Astrocyte of the cerebellum (primary cell): Measurements from ENCODE around the gene GALT.

Source experiments
- DNase-seq: peaks from one replicate; pipeline ENCODE4 v3.0.0-alpha.2; 2011; ENCODE audit warnings: low read depth
- H3K4me3 ChIP-seq: 2 replicates; pipeline ENCODE4 v1.5.1; 2011; ENCODE audit warnings: mild to moderate bottlenecking, low read depth, low read length, moderate library complexity
- in situ Hi-C: cut with HindIII; loops from 2 replicates; pipeline ENCODE4 v1.10.0; 2017; ENCODE audit warnings: low sequenced_read_pairs
- TF ChIP-seq, protein P1 (sequence below): IDR thresholded peaks from 2 replicates; pipeline ENCODE4 v1.5.1; 2012; ENCODE audit warnings: low read length, low read depth, moderate library complexity, mild to moderate bottlenecking; ENCODE audit errors: missing control alignments

GALT gene

DNA sequence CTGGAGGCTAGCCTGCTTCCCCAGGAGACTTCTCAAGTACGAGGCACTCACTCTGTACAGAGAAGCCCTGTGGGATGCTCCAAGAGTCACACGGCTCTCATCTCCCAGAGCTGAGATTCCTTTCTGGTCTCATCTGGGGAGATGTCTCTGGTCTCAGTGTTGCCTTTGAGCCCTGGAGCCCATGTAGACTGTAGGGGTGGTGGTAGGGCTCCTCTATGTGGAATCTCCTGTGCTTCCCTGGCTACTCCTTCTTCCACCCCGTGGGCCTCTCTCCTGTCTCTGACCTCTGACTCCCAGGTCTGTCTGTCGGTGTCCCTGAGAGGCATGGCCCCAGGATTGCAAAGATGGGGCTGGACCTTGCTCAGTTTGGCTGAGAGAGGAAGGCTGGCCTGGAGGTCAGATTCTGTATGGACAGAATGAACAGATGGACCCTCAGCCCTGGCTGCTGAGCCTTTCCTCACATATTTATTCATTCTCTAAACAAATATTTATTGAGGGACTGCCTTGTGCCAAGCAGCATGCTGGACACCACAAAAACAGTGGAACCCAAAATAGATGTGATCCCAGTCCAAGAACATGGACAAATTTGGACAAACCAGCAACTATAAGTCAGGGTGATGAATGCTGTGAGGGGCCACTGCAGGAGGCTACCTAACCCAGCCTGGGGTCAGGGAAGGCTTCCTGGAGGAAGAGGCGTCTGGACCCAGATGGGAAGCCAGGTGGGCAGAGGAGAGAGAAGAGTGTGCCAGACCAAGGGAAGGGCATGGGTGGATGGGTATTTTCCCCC lies 42.0 kb downstream of the GALT start:
- DNase-seq: no peak
- TF ChIP-seq, protein P1, sequence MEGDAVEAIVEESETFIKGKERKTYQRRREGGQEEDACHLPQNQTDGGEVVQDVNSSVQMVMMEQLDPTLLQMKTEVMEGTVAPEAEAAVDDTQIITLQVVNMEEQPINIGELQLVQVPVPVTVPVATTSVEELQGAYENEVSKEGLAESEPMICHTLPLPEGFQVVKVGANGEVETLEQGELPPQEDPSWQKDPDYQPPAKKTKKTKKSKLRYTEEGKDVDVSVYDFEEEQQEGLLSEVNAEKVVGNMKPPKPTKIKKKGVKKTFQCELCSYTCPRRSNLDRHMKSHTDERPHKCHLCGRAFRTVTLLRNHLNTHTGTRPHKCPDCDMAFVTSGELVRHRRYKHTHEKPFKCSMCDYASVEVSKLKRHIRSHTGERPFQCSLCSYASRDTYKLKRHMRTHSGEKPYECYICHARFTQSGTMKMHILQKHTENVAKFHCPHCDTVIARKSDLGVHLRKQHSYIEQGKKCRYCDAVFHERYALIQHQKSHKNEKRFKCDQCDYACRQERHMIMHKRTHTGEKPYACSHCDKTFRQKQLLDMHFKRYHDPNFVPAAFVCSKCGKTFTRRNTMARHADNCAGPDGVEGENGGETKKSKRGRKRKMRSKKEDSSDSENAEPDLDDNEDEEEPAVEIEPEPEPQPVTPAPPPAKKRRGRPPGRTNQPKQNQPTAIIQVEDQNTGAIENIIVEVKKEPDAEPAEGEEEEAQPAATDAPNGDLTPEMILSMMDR: no peak
- H3K4me3 ChIP-seq: no peak overlapping the region
- in situ Hi-C loops: no loop called here

DNA sequence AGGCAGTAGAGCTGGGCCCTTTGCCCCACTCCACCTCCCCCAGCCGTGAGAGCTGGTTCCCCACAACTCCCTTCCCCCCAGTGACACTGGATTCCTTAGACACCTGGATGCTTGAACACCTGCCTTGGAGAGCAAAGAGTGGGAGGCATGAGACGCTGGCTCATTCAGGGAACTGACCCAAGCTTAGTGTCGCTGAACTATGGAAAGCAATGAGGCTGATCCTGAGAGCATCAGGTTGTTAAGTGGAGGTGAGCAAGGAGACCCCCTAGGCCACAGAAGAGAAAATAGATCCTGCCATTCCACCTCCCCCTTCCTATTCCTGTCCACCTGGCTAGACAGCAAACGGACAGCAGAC lies 42.6 kb downstream of the GALT start:
- H3K4me3 ChIP-seq: no peak overlapping the region
- in situ Hi-C loops: no loop called here
- no peak for DNase-seq
- TF ChIP-seq, protein P1: no peak

DNA sequence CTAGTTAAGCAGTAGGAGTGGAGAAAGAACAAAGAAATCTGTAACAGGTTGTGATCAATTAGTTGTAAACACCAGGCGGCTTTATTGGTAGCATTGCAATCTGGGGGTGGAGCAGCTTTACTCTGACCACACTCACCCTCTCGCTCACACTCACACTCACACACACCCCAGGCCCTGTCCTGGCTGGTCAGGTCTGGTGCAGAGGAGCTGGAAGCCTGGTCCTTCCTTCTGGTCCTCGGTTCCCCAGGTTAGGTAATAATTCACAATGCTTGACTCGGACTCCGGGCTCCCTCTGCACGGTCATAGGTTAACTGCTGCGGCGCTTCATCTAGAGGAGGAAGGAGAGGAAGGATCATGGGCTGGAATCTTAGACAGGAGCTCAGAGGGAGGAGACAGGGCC lies 43.0 kb downstream of the GALT start:
- H3K4me3 ChIP-seq: no peak overlapping the region
- no peak for DNase-seq
- TF ChIP-seq, protein P1: no peak
- in situ Hi-C loops: no loop called here

DNA sequence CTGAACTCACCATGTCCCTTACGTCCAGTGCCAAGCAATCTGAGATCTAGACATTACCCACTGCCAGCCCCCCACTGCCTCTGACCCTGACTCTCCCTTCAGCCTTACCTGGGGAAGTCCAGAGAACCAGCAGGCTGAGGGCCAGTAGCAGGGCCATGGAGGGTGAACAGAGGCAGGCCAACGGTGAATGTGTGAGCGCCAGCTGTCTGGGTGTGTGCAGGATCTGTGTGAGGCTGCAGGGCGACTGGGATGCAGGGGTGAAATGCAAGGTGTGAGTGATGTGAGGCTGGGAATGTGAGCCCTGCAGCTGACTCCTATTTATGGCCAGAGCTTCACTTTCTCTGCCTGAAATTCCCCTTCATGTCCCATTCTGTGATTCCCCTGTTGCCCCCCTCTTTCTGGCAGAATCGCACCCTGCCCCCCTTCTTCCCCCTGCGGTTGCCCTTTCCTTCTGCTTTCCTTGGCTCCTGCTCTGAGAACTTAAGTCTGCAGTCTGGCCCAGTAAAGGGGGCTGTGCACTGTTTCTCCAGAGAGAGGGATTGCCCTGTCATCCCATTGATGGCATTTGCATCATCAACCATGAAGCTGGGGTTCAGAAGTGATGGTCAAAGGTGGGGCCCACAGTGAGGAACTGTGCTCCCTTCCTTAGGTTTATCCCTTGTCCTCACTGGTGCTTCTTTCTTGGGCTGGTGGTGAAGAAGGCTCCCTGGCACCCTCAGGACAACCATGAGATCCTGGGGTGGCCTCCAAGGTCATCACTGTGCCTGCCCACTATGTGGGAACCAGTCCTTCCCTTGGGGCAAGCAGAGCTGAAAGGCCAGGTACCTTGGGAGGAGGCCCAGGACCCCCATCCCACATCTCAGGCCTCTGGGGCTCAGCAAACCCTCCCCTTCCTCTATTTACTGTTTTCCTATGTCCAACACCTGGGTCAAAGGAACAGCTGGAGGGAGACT lies 44.8 kb downstream of the GALT start, which contains the start of gene CCL19:
Gene CCL19 (minus strand): TSS at position 294 of the 953 bp plus-strand sequence. CDS start 137 bp downstream, at position 157.
- TF ChIP-seq, protein P1: no peak
- DNase-seq: no peak
- no peak within 1 kb of the TSS for H3K4me3 ChIP-seq
- in situ Hi-C loops: no loop called here

DNA sequence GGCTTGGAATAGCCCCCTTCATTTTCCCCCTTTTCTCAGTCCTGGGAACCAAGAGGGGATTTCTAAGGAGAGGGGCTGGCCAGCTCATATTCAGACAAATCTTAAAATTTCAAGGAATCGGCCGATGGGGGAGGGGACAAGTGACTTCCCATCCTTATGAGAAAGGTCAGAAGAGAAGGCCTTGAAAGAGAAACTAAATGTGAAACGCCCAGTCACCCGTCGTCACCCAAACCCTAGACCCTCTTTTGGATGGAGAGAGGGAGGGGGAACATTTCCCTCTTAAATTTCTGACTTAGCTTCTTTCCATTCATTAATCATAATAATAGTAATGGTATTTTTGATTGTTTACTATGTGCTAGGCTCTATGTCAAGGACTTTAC lies 45.5 kb downstream of the GALT start:
- TF ChIP-seq, protein P1: no peak
- in situ Hi-C loops: no loop called here
- DNase-seq: no peak
- H3K4me3 ChIP-seq: no peak overlapping the region

DNA sequence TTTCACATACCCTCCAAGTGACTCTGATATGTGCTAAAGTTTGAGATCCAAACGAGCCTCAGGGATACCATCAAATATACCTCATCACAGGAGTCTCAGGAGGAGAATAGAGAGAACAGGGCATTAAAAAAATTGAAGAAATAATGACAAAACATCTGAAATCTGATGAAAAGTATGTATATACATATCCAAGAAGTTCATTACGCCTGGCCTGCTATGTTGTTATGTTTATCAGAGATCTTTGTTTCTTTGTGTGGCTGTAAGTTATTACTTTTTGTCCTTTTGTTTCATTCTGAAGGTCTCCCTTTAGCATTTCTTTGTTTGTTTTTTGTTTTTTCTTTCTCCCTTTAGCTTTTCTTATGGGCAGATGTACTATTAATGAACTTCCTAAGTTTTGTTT lies 47.1 kb downstream of the GALT start:
- in situ Hi-C loops: no loop called here
- no peak overlapping the region for H3K4me3 ChIP-seq
- no peak for DNase-seq
- TF ChIP-seq, protein P1: no peak
